Measurements from ENCODE around the gene FREM3.

DNA sequence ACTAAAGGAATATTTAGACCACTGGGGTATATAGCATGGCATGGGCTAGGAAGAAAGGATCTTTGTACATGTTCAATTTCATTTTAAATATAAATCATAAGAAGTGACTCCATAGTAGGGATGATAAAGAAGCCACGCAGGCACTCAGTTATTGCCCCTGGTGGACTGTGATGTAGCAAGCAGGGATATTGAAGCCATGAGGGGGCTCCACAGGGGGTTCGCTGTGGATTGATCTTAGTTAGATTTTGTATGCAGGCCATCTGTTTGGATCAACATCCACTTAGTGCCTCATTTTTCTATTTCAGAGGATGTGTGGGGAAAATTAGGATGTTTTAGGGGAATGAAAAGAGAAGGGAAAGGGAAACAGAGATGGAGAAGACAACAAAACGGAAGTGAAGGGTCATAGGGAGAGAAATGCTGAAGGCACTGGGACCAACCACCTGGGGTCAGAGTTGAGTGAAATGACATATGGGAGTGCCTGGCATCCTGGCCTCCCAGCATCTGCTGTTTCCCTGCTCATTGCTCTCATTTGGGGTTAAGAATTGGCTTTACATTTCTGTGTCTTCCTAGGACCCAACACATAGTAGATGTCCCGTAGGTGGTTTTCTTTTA, 11.2 kb upstream of the FREM3 start:
- TF ChIP-seq, protein P1, sequence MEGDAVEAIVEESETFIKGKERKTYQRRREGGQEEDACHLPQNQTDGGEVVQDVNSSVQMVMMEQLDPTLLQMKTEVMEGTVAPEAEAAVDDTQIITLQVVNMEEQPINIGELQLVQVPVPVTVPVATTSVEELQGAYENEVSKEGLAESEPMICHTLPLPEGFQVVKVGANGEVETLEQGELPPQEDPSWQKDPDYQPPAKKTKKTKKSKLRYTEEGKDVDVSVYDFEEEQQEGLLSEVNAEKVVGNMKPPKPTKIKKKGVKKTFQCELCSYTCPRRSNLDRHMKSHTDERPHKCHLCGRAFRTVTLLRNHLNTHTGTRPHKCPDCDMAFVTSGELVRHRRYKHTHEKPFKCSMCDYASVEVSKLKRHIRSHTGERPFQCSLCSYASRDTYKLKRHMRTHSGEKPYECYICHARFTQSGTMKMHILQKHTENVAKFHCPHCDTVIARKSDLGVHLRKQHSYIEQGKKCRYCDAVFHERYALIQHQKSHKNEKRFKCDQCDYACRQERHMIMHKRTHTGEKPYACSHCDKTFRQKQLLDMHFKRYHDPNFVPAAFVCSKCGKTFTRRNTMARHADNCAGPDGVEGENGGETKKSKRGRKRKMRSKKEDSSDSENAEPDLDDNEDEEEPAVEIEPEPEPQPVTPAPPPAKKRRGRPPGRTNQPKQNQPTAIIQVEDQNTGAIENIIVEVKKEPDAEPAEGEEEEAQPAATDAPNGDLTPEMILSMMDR (IDR thresholded peaks at IDR 0.05) = peak; percentile 26
- no peak for TF ChIP-seq ZFX (IDR thresholded peaks at IDR 0.05; ENCODE audit: borderline replicate concordance)
